HepG2 (cell line): ENCODE results near the gene CCDC87. TPM values are rescaled to one million over a fixed set of nuclear protein-coding genes. Genes with fewer than 3 reads are reported as not detected.

Source experiments
- ATAC-seq: fragments of 200-7000 bp; cut with Tn5 transposase; 3 replicates; pipeline ENCODE4 v1.9.1; 2020; ENCODE audit warnings: mild to moderate bottlenecking, moderate library complexity
- BruUV-seq: library from RNA; stranded (reverse); fragments of 400-500 nt; replicated peaks from 2 replicates; lab custom pipeline; 2021; lab: Mats Ljungman, UMichigan
- CTCF ChIA-PET: fragments of 300-600 bp; formaldehyde crosslinking; extraction: SDS; loops from one replicate; lab custom pipeline; 2021; ENCODE audit warnings: low total read pairs, inconsistent platforms, low intra/inter-chr PET ratio; lab: Yijun Ruan, JAX
- POLR2A ChIA-PET: fragments of 350-600 bp; sonication (Branson Sonifier 250); formaldehyde crosslinking; loops from one replicate; lab custom pipeline; 2020; ENCODE audit warnings: antibody characterized with exemption, inconsistent platforms; lab: Yijun Ruan, JAX
- DNase-seq: peaks from one replicate; pipeline ENCODE4 v3.0.0-alpha.2; 2015; ENCODE audit warnings: low spot score
- FAIRE-seq: peaks from 3 replicates; lab custom pipeline; 2011; peaks lifted over from hg19 to GRCh38; lab: Jason Lieb, UNC
- H2AFZ ChIP-seq: one replicate; pipeline ENCODE4 v1.6.1; 2011; ENCODE audit warnings: low read length, inconsistent platforms
- H3K27ac ChIP-seq: fragments of 300-600 bp; 3 replicates; pipeline ENCODE4 v1.8.0; 2011; ENCODE audit warnings: mixed run types, mild to moderate bottlenecking, mixed read lengths, low read length, inconsistent platforms; ENCODE audit not compliant: insufficient read depth; ENCODE audit errors: extremely low read length
- H3K27me3 ChIP-seq, 2 experiments: fragments of 200-600 bp in 1 of 2; 2 replicates in 1 of 2; 3 replicates in 1 of 2; pipeline versions ENCODE4 v1.6.0 to v1.8.0; 2011; ENCODE audit warnings: low read length in 2 of 2, mild to moderate bottlenecking in 2 of 2, moderate library complexity in 2 of 2, inconsistent platforms in 1 of 2; ENCODE audit not compliant: insufficient read depth in 2 of 2, control insufficient read depth in 1 of 2
- H3K36me3 ChIP-seq, 2 experiments: fragments of 200-600 bp in 1 of 2; replicated peaks in 1 of 2; 2 replicates in 1 of 2; 3 replicates in 1 of 2; pipeline versions ENCODE4 v1.5.1 to v1.8.0; 2011; ENCODE audit warnings: low read length in 2 of 2, inconsistent platforms in 1 of 2; ENCODE audit not compliant: insufficient read depth in 2 of 2, control insufficient read depth in 1 of 2
- H3K4me1 ChIP-seq: 2 replicates; pipeline ENCODE4 v1.5.1; 2012; ENCODE audit warnings: low read length, inconsistent platforms; ENCODE audit not compliant: insufficient read depth
- H3K4me2 ChIP-seq: 2 replicates; pipeline ENCODE4 v1.6.0; 2011; ENCODE audit warnings: low read depth, low read length, inconsistent platforms
- H3K4me3 ChIP-seq, 3 experiments: fragments of 200-600 bp in 1 of 3; sonication (generic), shearing (Covaris generic) in 1 of 3; replicated peaks in 1 of 3; 2 replicates each; pipeline ENCODE4 v1.5.1; 2011 to 2016; ENCODE audit warnings: low read length in 3 of 3, inconsistent platforms in 2 of 3, low read depth in 2 of 3, mild to moderate bottlenecking in 2 of 3, control low read depth in 1 of 3, mixed read lengths in 1 of 3; ENCODE audit not compliant: insufficient read depth in 1 of 3
- H3K79me2 ChIP-seq: one replicate; pipeline ENCODE4 v1.6.1; 2011; ENCODE audit warnings: low read length, inconsistent platforms; ENCODE audit not compliant: insufficient read depth
- H3K9ac ChIP-seq: 2 replicates; pipeline ENCODE4 v1.6.0; 2011; ENCODE audit warnings: mild to moderate bottlenecking, low read depth, low read length, inconsistent platforms; ENCODE audit not compliant: insufficient read depth
- H3K9me3 ChIP-seq: 2 replicates; pipeline ENCODE4 v1.5.1; 2012; ENCODE audit warnings: mild to moderate bottlenecking, low read length
- H4K20me1 ChIP-seq: 2 replicates; pipeline ENCODE4 v1.6.0; 2011; ENCODE audit warnings: inconsistent platforms, mild to moderate bottlenecking, low read length, moderate library complexity; ENCODE audit not compliant: insufficient read depth
- HNRNPL ChIP-seq: fragments of 200-400 bp; formaldehyde crosslinking; IDR thresholded peaks from 2 replicates; pipeline ENCODE4 v1.6.1; 2017; ENCODE audit warnings: mild to moderate bottlenecking, low read depth, low read length
- MAFF ChIP-seq: IDR thresholded peaks from 2 replicates; pipeline ENCODE4 v1.6.1; 2011; ENCODE audit warnings: low read depth, low read length, improper control_type of control experiment
- MAFK ChIP-seq, 2 experiments: IDR thresholded peaks in 1 of 2; conservative IDR thresholded peaks in 1 of 2; 2 replicates each; pipeline ENCODE4 v1.6.1; 2011; ENCODE audit warnings: improper control_type of control experiment in 2 of 2, low read length in 2 of 2
- NR2F6 ChIP-seq, 2 experiments: IDR thresholded peaks; 2 replicates each; pipeline ENCODE4 v1.6.1; 2016; ENCODE audit warnings: antibody characterized with exemption in 1 of 2, mild to moderate bottlenecking in 1 of 2
- RBM39 ChIP-seq: fragments of 200-400 bp; formaldehyde crosslinking; IDR thresholded peaks from one replicate; pipeline ENCODE4 v1.6.1; 2018; ENCODE audit warnings: antibody characterized with exemption, mild to moderate bottlenecking, low read depth, low read length; ENCODE audit not compliant: poor library complexity, severe bottlenecking
- SALL1 ChIP-seq: sonication (generic); formaldehyde crosslinking; IDR thresholded peaks from 2 replicates; pipeline ENCODE4 v1.8.0; 2022; ENCODE audit warnings: mild to moderate bottlenecking, missing genetic modification reagents
- SETDB1 ChIP-seq: sonication (generic); formaldehyde crosslinking; IDR thresholded peaks from 2 replicates; pipeline ENCODE4 v1.5.1; 2020; ENCODE audit warnings: missing genetic modification reagents, mild to moderate bottlenecking, borderline replicate concordance
- SIX4 ChIP-seq: sonication (generic); formaldehyde crosslinking; IDR thresholded peaks from 2 replicates; pipeline ENCODE4 v1.4.0; 2020; ENCODE audit warnings: missing genetic modification reagents
- STAT5B ChIP-seq: sonication (generic); formaldehyde crosslinking; IDR thresholded peaks from 2 replicates; pipeline ENCODE4 v1.4.0; 2020; ENCODE audit warnings: missing genetic modification reagents
- ZFP36L1 ChIP-seq: sonication (generic); formaldehyde crosslinking; IDR thresholded peaks from 2 replicates; pipeline ENCODE4 v1.8.0; 2022; ENCODE audit warnings: mild to moderate bottlenecking, missing genetic modification reagents, moderate library complexity
- ZNF558 ChIP-seq: sonication (generic); formaldehyde crosslinking; IDR thresholded peaks from 2 replicates; pipeline ENCODE4 v1.9.0; 2022; ENCODE audit warnings: mild to moderate bottlenecking, missing genetic modification reagents, borderline replicate concordance
- ZNF660 ChIP-seq: sonication (generic); formaldehyde crosslinking; IDR thresholded peaks from 2 replicates; pipeline ENCODE4 v1.5.1; 2020; ENCODE audit warnings: mild to moderate bottlenecking, low read depth, missing genetic modification reagents, borderline replicate concordance
- ZNF749 ChIP-seq: sonication (generic); formaldehyde crosslinking; IDR thresholded peaks from 2 replicates; pipeline ENCODE4 v1.8.0; 2022; ENCODE audit warnings: mild to moderate bottlenecking, missing genetic modification reagents, moderate library complexity, borderline replicate concordance
- WGBS: methylation state at CpG from one replicate; pipeline ENCODE4 v1.1.6; 2017; ENCODE audit warnings: low lambda C conversion rate; 5-methylcytosine and 5-hydroxymethylcytosine counted together
- in situ Hi-C: cut with HindIII; loops from 2 replicates; pipeline ENCODE4 v1.10.0; 2017; ENCODE audit warnings: low pct_unique_long_range_greater_than_20kb; ENCODE audit not compliant: extremely low pct_ligation_motif_present
- intact Hi-C: fragments of 100-400 bp; cut with micrococcal nuclease; formaldehyde crosslinking; loops from one replicate; pipeline ENCODE4 v1.10.0; 2022; ENCODE audit not compliant: unreplicated experiment
- polyA plus RNA-seq, 8 experiments: library from polyadenylated mRNA; depleted of rRNA in 3 of 8; stranded (reverse) in 7 of 8; unstranded in 1 of 8; fragments of >200 nt; fragmentation: Illumina TruSeq in 4 of 8; extraction: Trizol in 4 of 8; gene quantifications; 2 replicates each; pipeline versions ENCODE4 v1.2.1 to v1.2.3, GENCODE V29; 2011 to 2016; ENCODE audit warnings: low read depth in 4 of 8, missing spikeins in 1 of 8, mixed read lengths in 1 of 8; ENCODE audit not compliant: insufficient read depth in 1 of 8
- total RNA-seq, 5 experiments: library from RNA; depleted of rRNA; stranded (reverse); fragments of >200 nt; fragmentation: Illumina TruSeq; extraction: Trizol; gene quantifications; 2 replicates each; pipeline ENCODE4 v1.2.3, GENCODE V29; 2016; ENCODE audit warnings: low read depth in 1 of 5
- TF ChIP-seq, protein P1 (sequence below): sonication (generic); formaldehyde crosslinking; IDR thresholded peaks from 2 replicates; pipeline ENCODE4 v1.4.0; 2020; ENCODE audit warnings: missing genetic modification reagents
- TF ChIP-seq, protein P2 (sequence below): sonication (generic); formaldehyde crosslinking; conservative IDR thresholded peaks from 2 replicates; pipeline ENCODE4 v1.4.0; 2020; ENCODE audit warnings: mild to moderate bottlenecking, missing genetic modification reagents, moderate library complexity
- TF ChIP-seq, protein P3 (sequence below): IDR thresholded peaks from 2 replicates; pipeline ENCODE4 v1.6.1; 2018; ENCODE audit warnings: missing genetic modification reagents, mild to moderate bottlenecking, missing compliant biosample characterization
- TF ChIP-seq, protein P4 (sequence below): sonication (generic); formaldehyde crosslinking; IDR thresholded peaks from 2 replicates; pipeline ENCODE4 v1.5.1; 2020; ENCODE audit warnings: missing genetic modification reagents, mild to moderate bottlenecking, borderline replicate concordance

CCDC87 gene
- total and polyA plus RNA-seq, 2 of the 13 experiments (the other 11 are each of a cell fraction or from before 2014, with no cell fraction given) = 0.05 to 0.42 TPM

DNA sequence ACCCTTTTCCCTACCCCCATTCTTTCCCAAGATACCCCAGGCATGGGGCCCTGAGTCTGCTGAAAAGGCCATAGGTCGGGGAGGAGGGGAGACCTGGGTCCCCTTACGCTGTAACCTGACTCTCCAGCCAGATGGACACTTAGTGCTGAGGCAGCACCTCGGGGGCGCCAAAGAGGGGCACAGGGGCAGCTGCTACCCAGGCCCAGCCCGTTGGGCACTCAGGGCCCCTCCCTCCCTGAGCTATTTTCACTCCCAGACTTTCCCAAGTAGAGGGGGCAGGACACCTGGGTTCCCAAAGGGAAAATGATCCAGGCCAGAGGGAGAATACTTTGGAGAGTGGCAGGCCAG lies 45.2 kb downstream of the CCDC87 start:
- intact Hi-C loops = no loop called here
- Histone ChIP-seq H3K79me2 (no peaks in the 10 kb centered on the region), H4K20me1 (no peaks in the 10 kb centered on the region), H3K4me3 (peak overlapping the region in 1 of 3 experiments; percentile 23; a peak in 1 of 6 replicates), H3K9me3 (no peaks in the 10 kb centered on the region), H3K4me1 (peaks cover 47% of the 10 kb centered on the region), H3K36me3 (no peaks in the 10 kb centered on the region), H3K27me3 (peaks cover 2 to 11% of the 10 kb centered on the region in 2 experiments; a peak in 4 of 5 replicates), H3K4me2 (peak overlapping the region; percentile 97), H3K27ac (no peak overlapping the region), H3K9ac (no peak overlapping the region), H2AFZ (no peak overlapping the region)
- no TSS peak for BruUV-seq
- ChIA-PET POLR2A (interaction anchor here (2.9 kb wide), 1 partner anchor 130 kb away, joined by 17 read pairs; the partner anchor contains the start of gene RBM4B), CTCF (no interaction called here)
- WGBS = 0% methylated on average over 3 of the region's 5 CpGs
- in situ Hi-C loops = no loop called here
- ATAC-seq (no peak), DNase-seq (no peak), FAIRE-seq (no peak)
- no peak for TF ChIP-seq ZFP36L1 (CRISPR knock-in tag)
- peak; percentile 35; the same call in 1 of the 2 replicates for TF ChIP-seq MAFF
- 0 out of 2 replicates have a peak, but pooled peaks have one; percentile 20 for TF ChIP-seq SALL1 (CRISPR knock-in tag)
- peak; percentile 43 to 49 for TF ChIP-seq MAFK (conservative IDR thresholded peaks at IDR 0.05 in 1 of 2, IDR thresholded peaks at IDR 0.05 in 1 of 2; ENCODE audit: low read length in 2 of 2)
- TF ChIP-seq ZNF660 (CRISPR knock-in tag) = no peak
- no peak for TF ChIP-seq STAT5B (CRISPR knock-in tag)
- 0 out of 2 replicates have a peak, but pooled peaks have one; percentile 24 for TF ChIP-seq NR2F6 (IDR thresholded peaks at IDR 0.05)
- TF ChIP-seq NR2F6 (CRISPR knock-in tag; IDR thresholded peaks at IDR 0.05) = 0 out of 2 replicates have a peak, but pooled peaks have one; percentile 23
- TF ChIP-seq, protein P1, sequence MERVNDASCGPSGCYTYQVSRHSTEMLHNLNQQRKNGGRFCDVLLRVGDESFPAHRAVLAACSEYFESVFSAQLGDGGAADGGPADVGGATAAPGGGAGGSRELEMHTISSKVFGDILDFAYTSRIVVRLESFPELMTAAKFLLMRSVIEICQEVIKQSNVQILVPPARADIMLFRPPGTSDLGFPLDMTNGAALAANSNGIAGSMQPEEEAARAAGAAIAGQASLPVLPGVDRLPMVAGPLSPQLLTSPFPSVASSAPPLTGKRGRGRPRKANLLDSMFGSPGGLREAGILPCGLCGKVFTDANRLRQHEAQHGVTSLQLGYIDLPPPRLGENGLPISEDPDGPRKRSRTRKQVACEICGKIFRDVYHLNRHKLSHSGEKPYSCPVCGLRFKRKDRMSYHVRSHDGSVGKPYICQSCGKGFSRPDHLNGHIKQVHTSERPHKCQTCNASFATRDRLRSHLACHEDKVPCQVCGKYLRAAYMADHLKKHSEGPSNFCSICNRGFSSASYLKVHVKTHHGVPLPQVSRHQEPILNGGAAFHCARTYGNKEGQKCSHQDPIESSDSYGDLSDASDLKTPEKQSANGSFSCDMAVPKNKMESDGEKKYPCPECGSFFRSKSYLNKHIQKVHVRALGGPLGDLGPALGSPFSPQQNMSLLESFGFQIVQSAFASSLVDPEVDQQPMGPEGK (CRISPR knock-in tag) = peak; percentile 15; the same call in 1 of the 2 replicates
- no peak for TF ChIP-seq RBM39
- TF ChIP-seq, protein P2, sequence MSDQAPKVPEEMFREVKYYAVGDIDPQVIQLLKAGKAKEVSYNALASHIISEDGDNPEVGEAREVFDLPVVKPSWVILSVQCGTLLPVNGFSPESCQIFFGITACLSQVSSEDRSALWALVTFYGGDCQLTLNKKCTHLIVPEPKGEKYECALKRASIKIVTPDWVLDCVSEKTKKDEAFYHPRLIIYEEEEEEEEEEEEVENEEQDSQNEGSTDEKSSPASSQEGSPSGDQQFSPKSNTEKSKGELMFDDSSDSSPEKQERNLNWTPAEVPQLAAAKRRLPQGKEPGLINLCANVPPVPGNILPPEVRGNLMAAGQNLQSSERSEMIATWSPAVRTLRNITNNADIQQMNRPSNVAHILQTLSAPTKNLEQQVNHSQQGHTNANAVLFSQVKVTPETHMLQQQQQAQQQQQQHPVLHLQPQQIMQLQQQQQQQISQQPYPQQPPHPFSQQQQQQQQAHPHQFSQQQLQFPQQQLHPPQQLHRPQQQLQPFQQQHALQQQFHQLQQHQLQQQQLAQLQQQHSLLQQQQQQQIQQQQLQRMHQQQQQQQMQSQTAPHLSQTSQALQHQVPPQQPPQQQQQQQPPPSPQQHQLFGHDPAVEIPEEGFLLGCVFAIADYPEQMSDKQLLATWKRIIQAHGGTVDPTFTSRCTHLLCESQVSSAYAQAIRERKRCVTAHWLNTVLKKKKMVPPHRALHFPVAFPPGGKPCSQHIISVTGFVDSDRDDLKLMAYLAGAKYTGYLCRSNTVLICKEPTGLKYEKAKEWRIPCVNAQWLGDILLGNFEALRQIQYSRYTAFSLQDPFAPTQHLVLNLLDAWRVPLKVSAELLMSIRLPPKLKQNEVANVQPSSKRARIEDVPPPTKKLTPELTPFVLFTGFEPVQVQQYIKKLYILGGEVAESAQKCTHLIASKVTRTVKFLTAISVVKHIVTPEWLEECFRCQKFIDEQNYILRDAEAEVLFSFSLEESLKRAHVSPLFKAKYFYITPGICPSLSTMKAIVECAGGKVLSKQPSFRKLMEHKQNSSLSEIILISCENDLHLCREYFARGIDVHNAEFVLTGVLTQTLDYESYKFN (CRISPR knock-in tag) = 0 out of 2 replicates have a peak, but pooled peaks have one; percentile 24
- TF ChIP-seq, protein P3, sequence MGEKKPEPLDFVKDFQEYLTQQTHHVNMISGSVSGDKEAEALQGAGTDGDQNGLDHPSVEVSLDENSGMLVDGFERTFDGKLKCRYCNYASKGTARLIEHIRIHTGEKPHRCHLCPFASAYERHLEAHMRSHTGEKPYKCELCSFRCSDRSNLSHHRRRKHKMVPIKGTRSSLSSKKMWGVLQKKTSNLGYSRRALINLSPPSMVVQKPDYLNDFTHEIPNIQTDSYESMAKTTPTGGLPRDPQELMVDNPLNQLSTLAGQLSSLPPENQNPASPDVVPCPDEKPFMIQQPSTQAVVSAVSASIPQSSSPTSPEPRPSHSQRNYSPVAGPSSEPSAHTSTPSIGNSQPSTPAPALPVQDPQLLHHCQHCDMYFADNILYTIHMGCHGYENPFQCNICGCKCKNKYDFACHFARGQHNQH = 0 out of 2 replicates have a peak, but pooled peaks have one; percentile 26
- no peak for TF ChIP-seq SETDB1 (CRISPR knock-in tag)
- TF ChIP-seq ZNF558 (CRISPR knock-in tag) = no peak
- no peak for TF ChIP-seq ZNF749
- TF ChIP-seq, protein P4, sequence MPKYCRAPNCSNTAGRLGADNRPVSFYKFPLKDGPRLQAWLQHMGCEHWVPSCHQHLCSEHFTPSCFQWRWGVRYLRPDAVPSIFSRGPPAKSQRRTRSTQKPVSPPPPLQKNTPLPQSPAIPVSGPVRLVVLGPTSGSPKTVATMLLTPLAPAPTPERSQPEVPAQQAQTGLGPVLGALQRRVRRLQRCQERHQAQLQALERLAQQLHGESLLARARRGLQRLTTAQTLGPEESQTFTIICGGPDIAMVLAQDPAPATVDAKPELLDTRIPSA (CRISPR knock-in tag) = no peak
- TF ChIP-seq SIX4 = peak; percentile 87; the same call in 1 of the 2 replicates
- peak; percentile 52; the same call in 1 of the 2 replicates for TF ChIP-seq HNRNPL
